Measurements from ENCODE around the gene STX1A.

- TF ChIP-seq CTCF (IDR thresholded peaks at IDR 0.05): no peak
- TF ChIP-seq EP300 (IDR thresholded peaks at IDR 0.05): no peak
- no peak for TF ChIP-seq POLR2A (IDR thresholded peaks at IDR 0.05)
These were observed 16.8 kb downstream of the STX1A start for GRCh38 chr7:73702665-73703064.

Data from tibial nerve (tissue), 4 donors.